ENCODE results near the gene SHOC2.

GRCh38 chr10:110944792-110945396 is 25.5 kb downstream of the SHOC2 start:
- TF ChIP-seq CTCF (conservative IDR thresholded peaks at IDR 0.05; ENCODE audit: low read depth in 2 of 2) (no peak), CREB1 (CRISPR knock-in tag; IDR thresholded peaks at IDR 0.05; ENCODE audit: low read depth) (no peak)
